ENCODE results near the gene GPI.
A peak's percentile ranks its signal among the peaks of the same experiment; 100 is the strongest.

The GPI gene

GRCh38 chr19:34341935-34342680 lies 22.9 kb upstream of the GPI start:
- no peak for DNase-seq

- DNase-seq = no peak
Measured at GRCh38 chr19:34343751-34344150, 21.2 kb upstream of the GPI start.

- DNase-seq = peak in 12 of 14 donors; percentile 15 to 94 (median 58)
Measured at GRCh38 chr19:34345947-34346351, 19.0 kb upstream of the GPI start.

GRCh38 chr19:34347561-34348165 lies 17.3 kb upstream of the GPI start:
- DNase-seq = peak in 1 of 14 donors; percentile 89

- peak in 1 of 14 donors; percentile 80 for DNase-seq
Measured at GRCh38 chr19:34348899-34349487, 16.0 kb upstream of the GPI start.

- no peak for DNase-seq
Measured at GRCh38 chr19:34350161-34350561, 14.8 kb upstream of the GPI start.

GRCh38 chr19:34351382-34351826 lies 13.6 kb upstream of the GPI start:
- DNase-seq = peak in 1 of 14 donors; percentile 52

- no peak for DNase-seq
Measured at GRCh38 chr19:34353546-34353945, 11.4 kb upstream of the GPI start.

GRCh38 chr19:34355201-34355600 lies 9.8 kb upstream of the GPI start:
- no peak for DNase-seq

GRCh38 chr19:34356875-34357274 lies 8.1 kb upstream of the GPI start:
- DNase-seq = no peak

GRCh38 chr19:34357431-34357830 lies 7.6 kb upstream of the GPI start:
- no peak for DNase-seq

- peak; percentile 59 to 94 (median 83) for DNase-seq
Measured at GRCh38 chr19:34359140-34359953, 5.6 kb upstream of the GPI start.

GRCh38 chr19:34359954-34360315 lies 5.1 kb upstream of the GPI start:
- DNase-seq = no peak

- DNase-seq = no peak
Measured at GRCh38 chr19:34360354-34360909, 4.6 kb upstream of the GPI start.

GRCh38 chr19:34362679-34363069 lies 2.3 kb upstream of the GPI start:
- DNase-seq = no peak

GRCh38 chr19:34363094-34363493 lies 1.9 kb upstream of the GPI start:
- DNase-seq = no peak

- DNase-seq = no peak
Measured at GRCh38 chr19:34363930-34364329, 1.1 kb upstream of the GPI start.

- DNase-seq = no peak
Measured at GRCh38 chr19:34364462-34364829, 550 bp upstream of the GPI start.

- DNase-seq = peak in 8 of 14 donors; percentile 5 to 55 (median 24)
Measured at GRCh38 chr19:34365463-34366401, 736 bp downstream of the GPI start.

GRCh38 chr19:34366738-34367623 lies 2.0 kb downstream of the GPI start:
- DNase-seq = no peak

GRCh38 chr19:34367624-34367957 lies 2.6 kb downstream of the GPI start:
- peak in 1 of 14 donors; percentile 10 for DNase-seq

All from C1 segment of cervical spinal cord (tissue), 14 donors.